Upper lobe of left lung (tissue), 4 donors: ENCODE measurements around the gene STOM.

ENCODE experiments used
- EP300 ChIP-seq, 4 donors: sonication (generic); formaldehyde crosslinking; IDR thresholded peaks; one replicate each; pipeline ENCODE4 v1.5.1; 2017; ENCODE audit warnings: antibody characterized with exemption in 4 of 4, control low read depth in 2 of 4
- POLR2A ChIP-seq, 4 donors: fragments of 450-650 bp; IDR thresholded peaks; one replicate each; pipeline ENCODE4 v1.5.1; 2016 to 2017; ENCODE audit warnings: antibody characterized with exemption in 4 of 4, mild to moderate bottlenecking in 2 of 4
- POLR2AphosphoS5 ChIP-seq, 2 donors: sonication (generic); formaldehyde crosslinking; IDR thresholded peaks; one replicate each; pipeline ENCODE4 v1.5.1; 2017; ENCODE audit warnings: antibody characterized with exemption in 2 of 2
- TF ChIP-seq, protein P1 (sequence below), 6 experiments: fragments of 450-650 bp in 4 of 6; fragments of 200-600 bp in 2 of 6; sonication (generic) in 2 of 6; IDR thresholded peaks; one replicate each; pipeline ENCODE4 v1.5.1; 2016 to 2019; ENCODE audit warnings: antibody characterized with exemption in 6 of 6

DNA sequence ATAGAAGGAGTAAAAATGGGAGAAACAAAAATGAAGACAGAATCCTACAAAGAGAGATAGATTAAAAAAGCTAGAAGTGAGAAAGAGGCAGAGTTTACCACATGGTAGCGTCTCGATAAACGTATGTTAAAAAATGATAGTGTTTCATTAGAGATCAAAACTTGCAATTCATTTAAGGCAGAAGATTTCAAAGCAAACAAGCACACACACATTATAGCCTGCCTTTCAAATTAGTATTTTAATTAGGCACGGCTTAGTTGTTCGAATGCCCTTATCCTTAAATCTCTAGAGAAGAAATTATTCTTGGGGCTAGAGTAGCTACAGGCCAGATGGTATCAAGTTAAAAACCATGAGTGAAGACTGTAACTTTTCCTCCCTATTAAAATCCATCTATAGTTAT lies 6.0 kb downstream of the STOM start:
- TF ChIP-seq, protein P1, sequence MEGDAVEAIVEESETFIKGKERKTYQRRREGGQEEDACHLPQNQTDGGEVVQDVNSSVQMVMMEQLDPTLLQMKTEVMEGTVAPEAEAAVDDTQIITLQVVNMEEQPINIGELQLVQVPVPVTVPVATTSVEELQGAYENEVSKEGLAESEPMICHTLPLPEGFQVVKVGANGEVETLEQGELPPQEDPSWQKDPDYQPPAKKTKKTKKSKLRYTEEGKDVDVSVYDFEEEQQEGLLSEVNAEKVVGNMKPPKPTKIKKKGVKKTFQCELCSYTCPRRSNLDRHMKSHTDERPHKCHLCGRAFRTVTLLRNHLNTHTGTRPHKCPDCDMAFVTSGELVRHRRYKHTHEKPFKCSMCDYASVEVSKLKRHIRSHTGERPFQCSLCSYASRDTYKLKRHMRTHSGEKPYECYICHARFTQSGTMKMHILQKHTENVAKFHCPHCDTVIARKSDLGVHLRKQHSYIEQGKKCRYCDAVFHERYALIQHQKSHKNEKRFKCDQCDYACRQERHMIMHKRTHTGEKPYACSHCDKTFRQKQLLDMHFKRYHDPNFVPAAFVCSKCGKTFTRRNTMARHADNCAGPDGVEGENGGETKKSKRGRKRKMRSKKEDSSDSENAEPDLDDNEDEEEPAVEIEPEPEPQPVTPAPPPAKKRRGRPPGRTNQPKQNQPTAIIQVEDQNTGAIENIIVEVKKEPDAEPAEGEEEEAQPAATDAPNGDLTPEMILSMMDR (IDR thresholded peaks at IDR 0.05): no peak
- no peak for TF ChIP-seq POLR2A (IDR thresholded peaks at IDR 0.05)
- TF ChIP-seq POLR2AphosphoS5 (IDR thresholded peaks at IDR 0.05): no peak
- TF ChIP-seq EP300 (IDR thresholded peaks at IDR 0.05): no peak
